Activated T-helper 1 cell treated with Interleukin-2 at 50 U/mL for 16 hours (primary cell): ENCODE measurements around the gene AP1M1.

Experiments
- DNase-seq: peaks from one replicate; pipeline ENCODE4 v3.0.0-alpha.2; 2020; ENCODE audit warnings: low read depth

AP1M1 gene

GRCh38 chr19:16207490-16208025, 9.8 kb downstream of the AP1M1 start:
- no peak for DNase-seq

- no peak for DNase-seq
Measured at GRCh38 chr19:16208064-16208759, 10.5 kb downstream of the AP1M1 start.

- DNase-seq = no peak
Measured at GRCh38 chr19:16208847-16209665, 11.3 kb downstream of the AP1M1 start.

GRCh38 chr19:16210168-16210567, 12.5 kb downstream of the AP1M1 start:
- no peak for DNase-seq

- DNase-seq = no peak
Measured at GRCh38 chr19:16213076-16213475, 15.4 kb downstream of the AP1M1 start.

GRCh38 chr19:16216744-16217670, 19.3 kb downstream of the AP1M1 start:
- no peak for DNase-seq

GRCh38 chr19:16217716-16218451, 20.2 kb downstream of the AP1M1 start:
- no peak for DNase-seq

GRCh38 chr19:16218851-16219250, 21.1 kb downstream of the AP1M1 start:
- no peak for DNase-seq

GRCh38 chr19:16222806-16223205, 25.1 kb downstream of the AP1M1 start:
- no peak for DNase-seq

GRCh38 chr19:16223746-16224145, 26.0 kb downstream of the AP1M1 start:
- DNase-seq = no peak

- DNase-seq = no peak
Measured at GRCh38 chr19:16224293-16225045, 26.8 kb downstream of the AP1M1 start.

GRCh38 chr19:16225279-16226183, 27.8 kb downstream of the AP1M1 start:
- no peak for DNase-seq

- DNase-seq = no peak
Measured at GRCh38 chr19:16226184-16226591, 28.5 kb downstream of the AP1M1 start.

- DNase-seq = no peak
Measured at GRCh38 chr19:16226878-16227836, 29.4 kb downstream of the AP1M1 start.

- DNase-seq = no peak
Measured at GRCh38 chr19:16227837-16228636, 30.3 kb downstream of the AP1M1 start.

GRCh38 chr19:16228637-16229321, 31.1 kb downstream of the AP1M1 start:
- no peak for DNase-seq

GRCh38 chr19:16229322-16229641, 31.6 kb downstream of the AP1M1 start:
- DNase-seq = no peak
